ENCODE data around the gene C1QA.
"Not testable (repeated sequence)": the region's sequence is repeated elsewhere in the genome, so short reads cannot be mapped to it uniquely, and the experiment has no call there.

C1QA gene

DNA sequence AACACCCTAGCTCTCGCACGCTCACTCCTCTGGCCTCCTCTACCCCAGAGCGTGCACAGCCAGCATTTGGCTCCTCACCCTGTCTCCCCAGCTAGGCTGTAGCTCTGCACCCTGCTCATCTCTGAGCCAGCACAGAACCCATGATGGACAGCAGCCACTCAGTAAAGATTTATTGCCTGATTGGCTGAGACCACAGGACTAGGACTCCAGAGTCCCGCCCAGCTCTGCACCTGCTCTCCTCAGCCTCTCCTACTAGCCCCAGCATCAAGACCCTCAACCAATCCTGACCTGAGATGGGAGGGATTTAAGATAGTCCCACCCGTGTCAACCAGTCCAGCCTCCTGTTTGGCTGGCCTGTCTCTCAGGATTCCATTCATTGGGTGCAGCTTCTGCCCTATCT, 25.9 kb downstream of the C1QA start:
- Histone ChIP-seq H3K9me3 (ENCODE audit: control insufficient read depth, low read length) (no peaks in the 10 kb centered on the region), H2AFZ (no peak overlapping the region), H3K36me3 (ENCODE audit: control insufficient read depth, insufficient read depth, low read length) (no peaks in the 10 kb centered on the region), H3K27me3 (ENCODE audit: control insufficient read depth, insufficient read depth, low read length) (no peaks in the 10 kb centered on the region), H3K4me1 (no peaks in the 10 kb centered on the region), H3K9ac (no peak overlapping the region), H3K4me3 (ENCODE audit: low read depth, low read length) (no peak overlapping the region), H3K27ac (no peak overlapping the region), H3K4me2 (ENCODE audit: low read length) (no peak overlapping the region), H3K79me2 (no peaks in the 10 kb centered on the region)
- TF ChIP-seq, protein P1, sequence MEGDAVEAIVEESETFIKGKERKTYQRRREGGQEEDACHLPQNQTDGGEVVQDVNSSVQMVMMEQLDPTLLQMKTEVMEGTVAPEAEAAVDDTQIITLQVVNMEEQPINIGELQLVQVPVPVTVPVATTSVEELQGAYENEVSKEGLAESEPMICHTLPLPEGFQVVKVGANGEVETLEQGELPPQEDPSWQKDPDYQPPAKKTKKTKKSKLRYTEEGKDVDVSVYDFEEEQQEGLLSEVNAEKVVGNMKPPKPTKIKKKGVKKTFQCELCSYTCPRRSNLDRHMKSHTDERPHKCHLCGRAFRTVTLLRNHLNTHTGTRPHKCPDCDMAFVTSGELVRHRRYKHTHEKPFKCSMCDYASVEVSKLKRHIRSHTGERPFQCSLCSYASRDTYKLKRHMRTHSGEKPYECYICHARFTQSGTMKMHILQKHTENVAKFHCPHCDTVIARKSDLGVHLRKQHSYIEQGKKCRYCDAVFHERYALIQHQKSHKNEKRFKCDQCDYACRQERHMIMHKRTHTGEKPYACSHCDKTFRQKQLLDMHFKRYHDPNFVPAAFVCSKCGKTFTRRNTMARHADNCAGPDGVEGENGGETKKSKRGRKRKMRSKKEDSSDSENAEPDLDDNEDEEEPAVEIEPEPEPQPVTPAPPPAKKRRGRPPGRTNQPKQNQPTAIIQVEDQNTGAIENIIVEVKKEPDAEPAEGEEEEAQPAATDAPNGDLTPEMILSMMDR (IDR thresholded peaks at IDR 0.05): no peak

GRCh38 chr1:22662986-22663408, 26.6 kb downstream of the C1QA start:
- TF ChIP-seq, protein P1 (IDR thresholded peaks at IDR 0.05): no peak
- H2AFZ ChIP-seq: no peak overlapping the region
- no peaks in the 10 kb centered on the region for H3K36me3 ChIP-seq (ENCODE audit: control insufficient read depth, insufficient read depth, low read length)
- H3K27me3 ChIP-seq (ENCODE audit: control insufficient read depth, insufficient read depth, low read length): no peaks in the 10 kb centered on the region
- H3K9me3 ChIP-seq (ENCODE audit: control insufficient read depth, low read length): no peaks in the 10 kb centered on the region
- no peak overlapping the region for H3K4me2 ChIP-seq (ENCODE audit: low read length)
- no peaks in the 10 kb centered on the region for H3K4me1 ChIP-seq
- no peak overlapping the region for H3K27ac ChIP-seq
- no peaks in the 10 kb centered on the region for H3K79me2 ChIP-seq
- no peak overlapping the region for H3K4me3 ChIP-seq (ENCODE audit: low read depth, low read length)
- no peak overlapping the region for H3K9ac ChIP-seq

DNA sequence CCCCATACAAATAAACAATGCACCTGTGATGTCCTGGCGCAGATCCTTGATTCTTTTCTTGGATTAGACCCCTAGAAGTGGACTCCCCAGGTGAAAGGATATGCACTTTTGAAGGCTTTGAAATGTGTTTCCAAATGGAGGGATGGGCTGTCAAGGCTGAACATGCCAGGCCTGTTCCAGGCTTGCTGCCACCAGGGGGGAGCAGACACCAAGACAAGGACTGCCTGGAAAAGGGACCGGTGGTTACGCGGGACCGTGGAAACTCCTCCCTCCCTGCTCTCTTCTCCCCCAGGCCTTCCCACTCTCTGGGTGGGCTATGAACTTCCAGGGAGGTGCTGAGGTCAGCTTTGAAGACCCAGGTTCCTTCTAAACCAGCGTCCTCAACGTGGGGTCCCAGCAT, 29.3 kb downstream of the C1QA start:
- Histone ChIP-seq H3K79me2 (no peaks in the 10 kb centered on the region), H2AFZ (no peak overlapping the region), H3K9ac (no peak overlapping the region), H3K36me3 (ENCODE audit: control insufficient read depth, insufficient read depth, low read length) (no peaks in the 10 kb centered on the region), H3K9me3 (ENCODE audit: control insufficient read depth, low read length) (no peaks in the 10 kb centered on the region), H3K27me3 (ENCODE audit: control insufficient read depth, insufficient read depth, low read length) (no peaks in the 10 kb centered on the region), H3K27ac (no peak overlapping the region), H3K4me3 (ENCODE audit: low read depth, low read length) (no peak overlapping the region), H3K4me2 (ENCODE audit: low read length) (no peak overlapping the region), H3K4me1 (no peaks in the 10 kb centered on the region)
- TF ChIP-seq, protein P1 (IDR thresholded peaks at IDR 0.05): no peak

DNA sequence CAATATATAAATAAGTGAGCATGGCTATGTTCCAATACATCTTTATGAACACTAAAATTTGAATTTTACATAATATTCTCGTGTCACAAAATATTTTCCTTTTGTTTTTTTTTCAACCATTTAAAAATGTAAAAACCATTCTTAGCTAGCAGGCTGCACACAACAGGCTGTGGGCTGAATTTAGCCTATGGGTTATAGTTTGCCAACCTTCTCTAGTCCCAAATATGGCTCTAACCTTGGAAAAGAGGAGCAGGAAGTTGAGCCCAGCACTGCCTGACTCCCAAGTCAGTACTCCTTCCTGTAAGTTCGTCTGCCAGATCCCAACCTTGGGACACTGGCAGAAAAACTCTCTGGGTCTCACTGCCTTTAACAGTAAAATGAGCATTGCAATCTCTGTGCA, 30.0 kb downstream of the C1QA start:
- no peak overlapping the region for H2AFZ ChIP-seq
- H3K9me3 ChIP-seq (ENCODE audit: control insufficient read depth, low read length): no peaks in the 10 kb centered on the region
- TF ChIP-seq, protein P1 (IDR thresholded peaks at IDR 0.05): no peak
- H3K79me2 ChIP-seq: no peaks in the 10 kb centered on the region
- H3K9ac ChIP-seq: no peak overlapping the region
- H3K27ac ChIP-seq: no peak overlapping the region
- H3K4me1 ChIP-seq: no peaks in the 10 kb centered on the region
- no peaks in the 10 kb centered on the region for H3K27me3 ChIP-seq (ENCODE audit: control insufficient read depth, insufficient read depth, low read length)
- H3K4me3 ChIP-seq (ENCODE audit: low read depth, low read length): no peak overlapping the region
- no peak overlapping the region for H3K4me2 ChIP-seq (ENCODE audit: low read length)
- H3K36me3 ChIP-seq (ENCODE audit: control insufficient read depth, insufficient read depth, low read length): no peaks in the 10 kb centered on the region

GRCh38 chr1:22668840-22669239, 32.4 kb downstream of the C1QA start:
- H2AFZ ChIP-seq; H3K27ac ChIP-seq; H3K4me2 ChIP-seq (ENCODE audit: low read length); H3K27me3 ChIP-seq (ENCODE audit: control insufficient read depth, insufficient read depth, low read length); H3K79me2 ChIP-seq; H3K4me3 ChIP-seq (ENCODE audit: low read depth, low read length); H3K4me1 ChIP-seq; H3K9ac ChIP-seq; H3K9me3 ChIP-seq (ENCODE audit: control insufficient read depth, low read length); H3K36me3 ChIP-seq (ENCODE audit: control insufficient read depth, insufficient read depth, low read length): not testable (repeated sequence)
